K562 (cell line): Measurements from ENCODE around the gene E2F1.

Source experiments
- CTCF ChIP-seq, 3 experiments: IDR thresholded peaks in 2 of 3; conservative IDR thresholded peaks in 1 of 3; 2 replicates each; pipeline ENCODE4 v1.5.1; 2011 to 2012; ENCODE audit warnings: low read length in 3 of 3, mild to moderate bottlenecking in 3 of 3, control low read depth in 2 of 3, improper control_type of control experiment in 1 of 3, inconsistent platforms in 1 of 3, low read depth in 1 of 3, mixed read lengths in 1 of 3, moderate library complexity in 1 of 3; ENCODE audit not compliant: insufficient read depth in 2 of 3
- MTA3 ChIP-seq: fragments of 450-650 bp; formaldehyde crosslinking; IDR thresholded peaks from 2 replicates; pipeline ENCODE4 v1.6.1; 2017; ENCODE audit warnings: mild to moderate bottlenecking, borderline replicate concordance
- NBN ChIP-seq: fragments of 450-650 bp; IDR thresholded peaks from 2 replicates; pipeline ENCODE4 v1.6.1; 2016; ENCODE audit warnings: low read depth, mild to moderate bottlenecking
- TRIM24 ChIP-seq, 2 experiments: fragments of 450-650 bp; IDR thresholded peaks; 2 replicates each; pipeline ENCODE4 v1.6.1; 2016

- TF ChIP-seq NBN (no peak), MTA3 (no peak), CTCF (IDR thresholded peaks at IDR 0.05 in 2 of 3, conservative IDR thresholded peaks at IDR 0.05 in 1 of 3; ENCODE audit: insufficient read depth in 2 of 3, low read depth in 1 of 3, low read length in 3 of 3) (no peak), TRIM24 (IDR thresholded peaks at IDR 0.05) (no peak)
Observed at GRCh38 chr20:33707668-33708067, 21.5 kb upstream of the E2F1 start.
